Smooth muscle cell of the pulmonary artery (primary cell): ENCODE measurements around the gene BORA. TPM values are rescaled to one million over a fixed set of nuclear protein-coding genes. Genes with fewer than 3 reads are reported as not detected.

Experiments
- total RNA-seq: library from RNA; depleted of rRNA; stranded (reverse); fragments of >200 nt; gene quantifications from 2 replicates; pipeline ENCODE4 v1.2.3, GENCODE V29; 2014

Gene BORA
- total RNA-seq, result 2.3 and 2.8 TPM in 2 replicates

DNA sequence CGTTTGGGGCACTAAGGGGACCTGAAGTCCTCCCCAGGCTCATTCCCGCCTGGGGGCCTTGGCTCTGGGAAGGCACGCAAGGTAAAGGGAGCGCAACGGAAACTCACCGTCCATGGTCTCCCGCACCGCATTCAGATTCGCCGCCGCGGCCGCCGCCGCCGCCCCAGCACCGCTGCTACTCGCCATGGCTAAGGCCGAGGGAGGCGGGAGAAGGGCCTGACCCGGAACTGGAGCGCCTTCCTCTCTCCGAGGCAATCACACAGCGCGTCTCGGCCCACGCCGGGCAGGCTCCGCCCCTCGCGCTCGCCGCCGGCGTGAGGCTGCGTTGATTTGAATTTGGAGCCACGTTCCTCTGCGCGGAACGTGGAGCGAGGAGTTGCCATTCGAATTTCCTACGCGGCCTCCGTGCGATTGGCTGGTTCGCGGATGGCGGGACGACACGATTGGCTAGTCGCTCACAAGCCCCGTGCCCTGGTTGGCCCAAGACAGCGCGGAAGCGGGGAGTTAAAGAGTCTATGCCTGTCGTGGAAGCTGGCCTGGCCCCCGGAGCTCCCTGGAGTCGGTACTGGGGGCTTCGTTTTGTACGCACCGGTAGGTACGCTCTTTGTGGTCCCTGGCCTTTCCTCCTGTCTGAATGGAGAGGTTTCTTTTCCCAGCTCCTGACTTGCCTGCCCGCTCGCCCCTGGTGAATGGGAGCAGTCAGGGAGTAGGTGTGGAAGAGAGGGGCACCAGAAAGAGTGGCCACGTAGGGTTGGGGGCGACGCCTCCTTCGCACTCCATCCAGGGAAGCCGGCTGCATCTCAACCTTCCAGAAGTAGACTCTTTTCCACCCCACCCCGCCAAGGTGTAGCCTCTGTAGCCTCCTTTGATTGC lies at the start of gene BORA, which contains the start of gene MZT1:
Gene BORA, plus strand, starts transcription at position 507 of the 873 bp plus-strand sequence. CDS start 1,018 bp downstream, outside the sequence.
Gene MZT1, minus strand, starts transcription at position 213 of the 873 bp plus-strand sequence. Its CDS starts 27 bp downstream, at position 186.

DNA sequence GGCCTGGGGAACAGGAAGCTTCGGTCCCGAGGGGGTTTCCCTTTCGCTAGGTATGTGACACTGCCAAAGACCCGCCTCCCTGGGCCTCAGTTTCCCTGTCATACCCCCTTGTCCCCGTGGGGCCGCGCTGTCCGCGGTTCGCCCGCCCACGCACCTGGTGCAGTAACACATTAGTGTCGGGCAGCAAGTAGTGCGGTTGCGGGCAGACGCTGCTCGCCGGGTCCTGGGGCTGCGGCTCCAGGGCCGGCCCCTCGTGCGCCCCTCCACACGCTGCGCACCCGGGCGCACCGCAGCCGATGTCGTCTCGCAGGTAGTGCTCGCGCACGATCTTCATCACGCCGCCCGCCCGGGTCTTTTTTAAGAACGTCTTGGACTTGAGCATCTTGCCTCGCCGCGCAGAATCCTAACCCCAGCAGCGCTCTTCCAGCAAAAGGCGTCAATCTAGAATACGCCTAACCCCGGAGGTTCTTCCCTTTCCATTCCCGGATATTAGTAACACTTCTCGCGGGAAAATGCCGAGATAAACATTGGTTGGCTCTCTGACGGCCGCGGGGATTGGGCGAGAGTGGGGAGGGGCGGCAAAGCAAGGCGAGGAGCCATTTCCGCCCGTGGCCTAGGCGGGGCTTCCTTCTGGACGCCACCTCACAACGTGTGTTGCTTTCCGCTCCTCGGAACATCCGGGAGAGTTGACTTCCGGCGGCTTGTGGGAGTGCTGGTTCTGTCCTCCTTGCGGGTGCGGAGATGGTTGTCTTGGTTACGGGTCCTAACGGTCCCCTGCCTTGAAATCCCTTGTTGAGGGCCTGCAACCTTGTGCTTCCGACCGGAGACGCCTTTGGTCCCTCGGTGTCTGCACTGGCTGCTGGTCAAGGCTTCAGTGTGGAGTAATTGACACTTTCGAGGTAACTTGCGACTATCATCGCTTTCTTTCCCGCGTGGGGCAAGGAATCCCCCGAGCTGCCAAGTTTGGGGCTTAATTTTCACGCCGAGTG lies 54.0 kb downstream of the BORA start, which contains the start of the genes DIS3 and PIBF1:
Gene DIS3, minus strand, starts transcription at position 450 of the 989 bp plus-strand sequence. Its CDS starts 68 bp downstream, at position 382.
Gene PIBF1, plus strand, starts transcription at position 683 of the 989 bp plus-strand sequence. CDS start 1,337 bp downstream, outside the sequence.

Other genes starting within 250 kb of the BORA start
- gene MZT1, start 294 bp upstream of the BORA start, total RNA-seq, result 8.3 and 13.1 TPM in 2 replicates
- gene DIS3, start 54.0 kb downstream of the BORA start, total RNA-seq, result 36.6 and 44.1 TPM in 2 replicates
- gene PIBF1, start 54.2 kb downstream of the BORA start, total RNA-seq, result 12.8 and 13.2 TPM in 2 replicates